ENCODE measurements around the gene CD200R1. TPM values are rescaled to one million over a fixed set of nuclear protein-coding genes. Genes with fewer than 3 reads are reported as not detected.

CD200R1 gene
- total and polyA plus RNA-seq, 2 donors from 2014 or later = 0.13 to 2.2 TPM

- H3K27ac ChIP-seq (ENCODE audit: low read depth in 2 of 2, low read length in 2 of 2) = no peak overlapping the region
- H3K9ac ChIP-seq (ENCODE audit: low read length in 3 of 3) = no peak overlapping the region
- DNase-seq (peak in 1 of 5 donors; percentile 28), FAIRE-seq (no peak)
- no peaks in the 10 kb centered on the region for H3K9me3 ChIP-seq (ENCODE audit: control insufficient read depth in 2 of 3, insufficient read depth in 1 of 3, low read length in 3 of 3)
- H3K4me1 ChIP-seq (ENCODE audit: control insufficient read depth in 2 of 3, insufficient read depth in 2 of 3, low read depth in 1 of 3, low read length in 3 of 3) = no peaks in the 10 kb centered on the region
- no peak for TF ChIP-seq CTCF (IDR thresholded peaks at IDR 0.05; ENCODE audit: borderline replicate concordance, extremely low read depth, insufficient read depth)
- no peaks in the 10 kb centered on the region for H3K36me3 ChIP-seq (ENCODE audit: control insufficient read depth in 2 of 3, insufficient read depth in 3 of 3, low read length in 3 of 3)
- intact Hi-C loops (cut with DNase I) = no loop called here
- H3K27me3 ChIP-seq (ENCODE audit: control insufficient read depth, insufficient read depth, low read length) = no peaks in the 10 kb centered on the region
- H3K4me3 ChIP-seq (ENCODE audit: low read length in 3 of 3) = no peak overlapping the region
Observed at GRCh38 chr3:112976001-112976400, 1.1 kb upstream of the CD200R1 start.

- H3K9me3 ChIP-seq (ENCODE audit: control insufficient read depth in 2 of 3, insufficient read depth in 1 of 3, low read length in 3 of 3) = no peaks in the 10 kb centered on the region
- no peak for FAIRE-seq
- intact Hi-C loops (cut with DNase I) = no loop called here
Observed at GRCh38 chr3:112974178-112974517, 755 bp downstream of the CD200R1 start.

GRCh38 chr3:112973325-112974177 is 1.4 kb downstream of the CD200R1 start:
- FAIRE-seq = no peak
- no peaks in the 10 kb centered on the region for H3K9me3 ChIP-seq (ENCODE audit: control insufficient read depth in 2 of 3, insufficient read depth in 1 of 3, low read length in 3 of 3)
- no peaks in the 10 kb centered on the region for H3K4me1 ChIP-seq (ENCODE audit: control insufficient read depth in 2 of 3, insufficient read depth in 2 of 3, low read depth in 1 of 3, low read length in 3 of 3)
- H3K4me3 ChIP-seq (ENCODE audit: low read length in 3 of 3) = no peak overlapping the region
- no peak for DNase-seq
- TF ChIP-seq CTCF (IDR thresholded peaks at IDR 0.05; ENCODE audit: borderline replicate concordance, extremely low read depth, insufficient read depth) = no peak
- no peak overlapping the region for H3K27ac ChIP-seq (ENCODE audit: low read depth in 2 of 2, low read length in 2 of 2)
- no peaks in the 10 kb centered on the region for H3K27me3 ChIP-seq (ENCODE audit: control insufficient read depth, insufficient read depth, low read length)
- H3K36me3 ChIP-seq (ENCODE audit: control insufficient read depth in 2 of 3, insufficient read depth in 3 of 3, low read length in 3 of 3) = no peaks in the 10 kb centered on the region
- H3K9ac ChIP-seq (ENCODE audit: low read length in 3 of 3) = no peak overlapping the region
- intact Hi-C loops (cut with DNase I) = no loop called here

More at GRCh38 chr3:112974178-112974517, 755 bp downstream of the CD200R1 start:
- TF ChIP-seq CTCF (IDR thresholded peaks at IDR 0.05; ENCODE audit: borderline replicate concordance, extremely low read depth, insufficient read depth) = no peak
- DNase-seq = no peak
- H3K27me3 ChIP-seq (ENCODE audit: control insufficient read depth, insufficient read depth, low read length) = no peaks in the 10 kb centered on the region
- no peak overlapping the region for H3K27ac ChIP-seq (ENCODE audit: low read depth in 2 of 2, low read length in 2 of 2)
- H3K4me3 ChIP-seq (ENCODE audit: low read length in 3 of 3) = no peak overlapping the region
- H3K9ac ChIP-seq (ENCODE audit: low read length in 3 of 3) = no peak overlapping the region
- H3K4me1 ChIP-seq (ENCODE audit: control insufficient read depth in 2 of 3, insufficient read depth in 2 of 3, low read depth in 1 of 3, low read length in 3 of 3) = no peaks in the 10 kb centered on the region
- H3K36me3 ChIP-seq (ENCODE audit: control insufficient read depth in 2 of 3, insufficient read depth in 3 of 3, low read length in 3 of 3) = no peaks in the 10 kb centered on the region
